ENCODE results near the gene ACIN1. TPM values are rescaled to one million over a fixed set of nuclear protein-coding genes. Genes with fewer than 3 reads are reported as not detected.
A peak's percentile ranks its signal among the peaks of the same experiment; 100 is the strongest.

The ACIN1 gene
- total and polyA plus RNA-seq, 2 of the 13 experiments (the other 11 are each of a cell fraction or from before 2014, with no cell fraction given): 165 to 183 TPM

DNA sequence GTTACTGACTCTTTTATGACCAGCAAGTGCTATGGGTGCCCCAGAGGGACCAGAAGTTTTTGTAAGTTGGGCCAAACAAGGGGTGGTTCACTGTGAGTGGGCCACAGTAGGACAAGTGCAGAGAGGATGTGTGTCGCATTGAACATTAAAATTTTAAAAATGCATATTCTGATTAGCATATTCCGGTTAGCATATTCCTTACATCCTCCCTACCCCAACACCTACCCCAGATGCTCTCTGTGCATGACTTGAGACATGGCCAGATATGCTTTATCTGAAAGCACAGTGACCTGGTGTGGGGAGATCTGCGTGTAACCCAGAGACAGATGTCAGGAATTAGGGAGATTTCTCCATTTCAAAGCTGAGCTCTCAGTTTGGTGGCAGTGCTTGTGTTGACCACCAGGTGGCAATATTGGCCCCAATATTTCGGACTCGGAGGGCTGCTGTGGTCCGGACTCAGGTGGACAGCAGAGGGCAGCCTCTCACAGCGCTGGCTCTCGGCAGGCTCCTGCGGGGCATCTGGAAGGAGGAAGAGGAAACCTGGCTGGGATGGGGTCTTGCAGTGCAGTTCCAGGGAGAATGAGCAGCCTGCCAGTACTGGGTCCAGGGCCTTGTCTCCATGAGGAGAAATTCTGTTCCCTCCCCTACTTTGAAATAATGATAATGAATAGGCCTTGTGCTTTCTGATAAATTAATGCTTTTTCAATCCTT is 25.8 kb upstream of the ACIN1 start (continued):
- TF ChIP-seq HOXA5 (CRISPR knock-in tag; IDR thresholded peaks at IDR 0.05) (peak; percentile 87; the same call in 1 of the 2 replicates), GLI4 (CRISPR knock-in tag; IDR thresholded peaks at IDR 0.05; ENCODE audit: borderline replicate concordance) (peak; percentile 53; the same call in 1 of the 2 replicates), RXRA (CRISPR knock-in tag; IDR thresholded peaks at IDR 0.05) (peak; percentile 71; the same call in 1 of the 2 replicates), ZNF703 (CRISPR knock-in tag; IDR thresholded peaks at IDR 0.05; ENCODE audit: borderline replicate concordance) (no peak), THYN1 (CRISPR knock-in tag; IDR thresholded peaks at IDR 0.05; ENCODE audit: borderline replicate concordance, low read depth) (peak; percentile 81; the same call in 1 of the 2 replicates), ZNF891 (CRISPR knock-in tag; IDR thresholded peaks at IDR 0.05) (peak; percentile 43; the same call in 1 of the 2 replicates), ZSCAN31 (CRISPR knock-in tag; IDR thresholded peaks at IDR 0.05; ENCODE audit: low read depth) (0 out of 2 replicates have a peak, but pooled peaks have one; percentile 53), CBX1 (IDR thresholded peaks at IDR 0.05; ENCODE audit: low read depth) (peak; percentile 84), HIVEP1 (CRISPR knock-in tag; IDR thresholded peaks at IDR 0.05) (peak; percentile 24; the same call in 1 of the 2 replicates), MAF1 (CRISPR knock-in tag; IDR thresholded peaks at IDR 0.05; ENCODE audit: borderline replicate concordance) (0 out of 2 replicates have a peak, but pooled peaks have one; percentile 59), BRCA1 (CRISPR knock-in tag; IDR thresholded peaks at IDR 0.05) (peak; percentile 79; the same call in 1 of the 2 replicates), DNMT3B (CRISPR knock-in tag; conservative IDR thresholded peaks at IDR 0.05) (peak; percentile 35; the same call in 1 of the 2 replicates), EED (CRISPR knock-in tag; IDR thresholded peaks at IDR 0.05) (peak; percentile 47; the same call in 1 of the 2 replicates), ZNF766 (CRISPR knock-in tag; IDR thresholded peaks at IDR 0.05; ENCODE audit: borderline replicate concordance) (peak; percentile 89; the same call in 1 of the 2 replicates), RELA (CRISPR knock-in tag; IDR thresholded peaks at IDR 0.05) (peak; percentile 92; the same call in 1 of the 2 replicates), SOX13 (IDR thresholded peaks at IDR 0.05) (no peak), SOX13 (CRISPR knock-in tag; conservative IDR thresholded peaks at IDR 0.05 in 1 of 2, IDR thresholded peaks at IDR 0.05 in 1 of 2) (peak in 1 of 2 experiments; percentile 49; a peak in 3 of 4 replicates), MXI1 (IDR thresholded peaks at IDR 0.05; ENCODE audit: borderline replicate concordance, low read depth, low read length) (peak; percentile 50; the same call in 1 of the 3 replicates), ZNF317 (CRISPR knock-in tag; IDR thresholded peaks at IDR 0.05) (0 out of 2 replicates have a peak, but pooled peaks have one; percentile 22), NFKB2 (CRISPR knock-in tag; IDR thresholded peaks at IDR 0.05; ENCODE audit: borderline replicate concordance) (peak; percentile 90; the same call in 1 of the 2 replicates), MYC (CRISPR knock-in tag; IDR thresholded peaks at IDR 0.05; ENCODE audit: borderline replicate concordance) (peak; percentile 52; the same call in 1 of the 2 replicates), MEIS2 (CRISPR knock-in tag; IDR thresholded peaks at IDR 0.05) (peak; percentile 70; the same call in 1 of the 2 replicates), FOXK1 (CRISPR knock-in tag; IDR thresholded peaks at IDR 0.05; ENCODE audit: borderline replicate concordance, low read depth) (peak; percentile 89; the same call in 1 of the 2 replicates)
- TF ChIP-seq, protein P1, sequence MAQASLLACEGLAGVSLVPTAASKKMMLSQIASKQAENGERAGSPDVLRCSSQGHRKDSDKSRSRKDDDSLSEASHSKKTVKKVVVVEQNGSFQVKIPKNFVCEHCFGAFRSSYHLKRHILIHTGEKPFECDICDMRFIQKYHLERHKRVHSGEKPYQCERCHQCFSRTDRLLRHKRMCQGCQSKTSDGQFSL (CRISPR knock-in tag; IDR thresholded peaks at IDR 0.05): peak; percentile 46; the same call in 1 of the 2 replicates
- TF ChIP-seq, protein P2, sequence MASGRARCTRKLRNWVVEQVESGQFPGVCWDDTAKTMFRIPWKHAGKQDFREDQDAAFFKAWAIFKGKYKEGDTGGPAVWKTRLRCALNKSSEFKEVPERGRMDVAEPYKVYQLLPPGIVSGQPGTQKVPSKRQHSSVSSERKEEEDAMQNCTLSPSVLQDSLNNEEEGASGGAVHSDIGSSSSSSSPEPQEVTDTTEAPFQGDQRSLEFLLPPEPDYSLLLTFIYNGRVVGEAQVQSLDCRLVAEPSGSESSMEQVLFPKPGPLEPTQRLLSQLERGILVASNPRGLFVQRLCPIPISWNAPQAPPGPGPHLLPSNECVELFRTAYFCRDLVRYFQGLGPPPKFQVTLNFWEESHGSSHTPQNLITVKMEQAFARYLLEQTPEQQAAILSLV (CRISPR knock-in tag; IDR thresholded peaks at IDR 0.05; ENCODE audit: borderline replicate concordance): peak; percentile 96
- TF ChIP-seq, protein P3, sequence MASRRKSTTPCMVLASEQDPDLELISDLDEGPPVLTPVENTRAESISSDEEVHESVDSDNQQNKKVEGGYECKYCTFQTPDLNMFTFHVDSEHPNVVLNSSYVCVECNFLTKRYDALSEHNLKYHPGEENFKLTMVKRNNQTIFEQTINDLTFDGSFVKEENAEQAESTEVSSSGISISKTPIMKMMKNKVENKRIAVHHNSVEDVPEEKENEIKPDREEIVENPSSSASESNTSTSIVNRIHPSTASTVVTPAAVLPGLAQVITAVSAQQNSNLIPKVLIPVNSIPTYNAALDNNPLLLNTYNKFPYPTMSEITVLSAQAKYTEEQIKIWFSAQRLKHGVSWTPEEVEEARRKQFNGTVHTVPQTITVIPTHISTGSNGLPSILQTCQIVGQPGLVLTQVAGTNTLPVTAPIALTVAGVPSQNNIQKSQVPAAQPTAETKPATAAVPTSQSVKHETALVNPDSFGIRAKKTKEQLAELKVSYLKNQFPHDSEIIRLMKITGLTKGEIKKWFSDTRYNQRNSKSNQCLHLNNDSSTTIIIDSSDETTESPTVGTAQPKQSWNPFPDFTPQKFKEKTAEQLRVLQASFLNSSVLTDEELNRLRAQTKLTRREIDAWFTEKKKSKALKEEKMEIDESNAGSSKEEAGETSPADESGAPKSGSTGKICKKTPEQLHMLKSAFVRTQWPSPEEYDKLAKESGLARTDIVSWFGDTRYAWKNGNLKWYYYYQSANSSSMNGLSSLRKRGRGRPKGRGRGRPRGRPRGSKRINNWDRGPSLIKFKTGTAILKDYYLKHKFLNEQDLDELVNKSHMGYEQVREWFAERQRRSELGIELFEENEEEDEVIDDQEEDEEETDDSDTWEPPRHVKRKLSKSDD (CRISPR knock-in tag; IDR thresholded peaks at IDR 0.05; ENCODE audit: low read depth): 0 out of 2 replicates have a peak, but pooled peaks have one; percentile 57

Measured in HepG2 (cell line).